ENCODE data around the gene EPN3. TPM values are rescaled to one million over a fixed set of nuclear protein-coding genes. Genes with fewer than 3 reads are reported as not detected.

EPN3 gene
- total and polyA plus RNA-seq, 2 donors from 2014 or later: 5.0 to 28.7 TPM

GRCh38 chr17:50539762-50540559, 7.4 kb downstream of the EPN3 start:
- TF ChIP-seq, protein P1, sequence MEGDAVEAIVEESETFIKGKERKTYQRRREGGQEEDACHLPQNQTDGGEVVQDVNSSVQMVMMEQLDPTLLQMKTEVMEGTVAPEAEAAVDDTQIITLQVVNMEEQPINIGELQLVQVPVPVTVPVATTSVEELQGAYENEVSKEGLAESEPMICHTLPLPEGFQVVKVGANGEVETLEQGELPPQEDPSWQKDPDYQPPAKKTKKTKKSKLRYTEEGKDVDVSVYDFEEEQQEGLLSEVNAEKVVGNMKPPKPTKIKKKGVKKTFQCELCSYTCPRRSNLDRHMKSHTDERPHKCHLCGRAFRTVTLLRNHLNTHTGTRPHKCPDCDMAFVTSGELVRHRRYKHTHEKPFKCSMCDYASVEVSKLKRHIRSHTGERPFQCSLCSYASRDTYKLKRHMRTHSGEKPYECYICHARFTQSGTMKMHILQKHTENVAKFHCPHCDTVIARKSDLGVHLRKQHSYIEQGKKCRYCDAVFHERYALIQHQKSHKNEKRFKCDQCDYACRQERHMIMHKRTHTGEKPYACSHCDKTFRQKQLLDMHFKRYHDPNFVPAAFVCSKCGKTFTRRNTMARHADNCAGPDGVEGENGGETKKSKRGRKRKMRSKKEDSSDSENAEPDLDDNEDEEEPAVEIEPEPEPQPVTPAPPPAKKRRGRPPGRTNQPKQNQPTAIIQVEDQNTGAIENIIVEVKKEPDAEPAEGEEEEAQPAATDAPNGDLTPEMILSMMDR (IDR thresholded peaks at IDR 0.05; ENCODE audit: borderline replicate concordance, extremely low read depth, insufficient read depth): no peak
- Histone ChIP-seq H3K9me3 (ENCODE audit: control insufficient read depth in 2 of 3, insufficient read depth in 1 of 3, low read length in 3 of 3) (no peaks in the 10 kb centered on the region), H3K4me3 (ENCODE audit: low read length in 3 of 3) (no peak overlapping the region), H3K4me1 (ENCODE audit: control insufficient read depth in 2 of 3, insufficient read depth in 2 of 3, low read depth in 1 of 3, low read length in 3 of 3) (peaks cover 0 to 45% (median 5%) of the 10 kb centered on the region in 3 donors), H3K27me3 (ENCODE audit: control insufficient read depth, insufficient read depth, low read length) (no peaks in the 10 kb centered on the region), H3K27ac (ENCODE audit: low read depth in 2 of 2, low read length in 2 of 2) (no peak overlapping the region), H3K36me3 (ENCODE audit: control insufficient read depth in 2 of 3, insufficient read depth in 3 of 3, low read length in 3 of 3) (peaks cover 0 to 5% (median 2%) of the 10 kb centered on the region in 3 donors), H3K9ac (ENCODE audit: low read length in 3 of 3) (no peak overlapping the region)
- FAIRE-seq (no peak), DNase-seq (peak in 2 of 5 donors; percentile 53 to 80)
- intact Hi-C loops (cut with DNase I): loop anchor here (10.0 kb wide), 2 partner anchors 305 to 415 kb away; no protein-coding TSS in a partner anchor

DNA sequence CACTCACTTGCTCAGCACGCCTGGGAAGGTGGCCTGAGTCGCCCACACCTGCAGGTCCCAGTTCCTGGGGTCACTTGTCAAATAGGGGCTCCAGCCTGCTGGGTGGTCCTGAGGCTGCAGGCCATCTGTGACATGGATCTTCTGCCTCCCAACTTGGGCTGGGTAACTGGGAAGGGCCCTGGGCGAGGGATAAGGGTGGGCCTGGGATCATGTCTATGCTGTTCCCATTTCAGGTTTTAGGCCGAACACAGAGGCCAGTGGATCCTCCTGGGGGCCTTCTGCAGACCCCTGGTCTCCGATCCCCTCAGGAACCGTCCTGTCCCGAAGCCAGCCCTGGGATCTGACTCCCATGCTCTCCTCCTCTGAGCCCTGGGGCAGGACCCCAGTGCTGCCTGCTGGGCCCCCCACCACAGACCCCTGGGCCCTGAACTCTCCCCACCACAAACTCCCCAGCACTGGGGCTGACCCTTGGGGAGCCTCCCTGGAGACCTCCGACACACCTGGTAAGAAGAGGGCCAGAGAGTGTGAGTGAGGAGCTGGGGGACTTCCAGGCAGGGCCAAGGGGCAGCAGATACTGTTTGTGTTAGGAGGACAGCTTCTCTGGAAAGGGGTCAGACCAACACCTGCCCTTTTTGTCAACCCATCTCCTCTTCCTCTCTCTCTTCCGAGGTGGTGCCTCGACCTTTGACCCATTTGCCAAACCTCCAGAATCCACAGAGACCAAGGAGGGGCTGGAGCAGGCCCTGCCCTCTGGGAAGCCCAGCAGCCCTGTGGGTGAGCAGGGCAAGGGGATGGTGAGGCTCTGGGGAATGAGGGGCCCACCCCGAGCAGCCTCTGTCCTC, 8.2 kb downstream of the EPN3 start:
- intact Hi-C loops (cut with DNase I): loop anchor here (10.0 kb wide), 2 partner anchors 304 to 414 kb away; no protein-coding TSS in a partner anchor
- Histone ChIP-seq H3K4me3 (ENCODE audit: low read length in 3 of 3) (no peak overlapping the region), H3K27me3 (ENCODE audit: control insufficient read depth, insufficient read depth, low read length) (no peaks in the 10 kb centered on the region), H3K9ac (ENCODE audit: low read length in 3 of 3) (no peak overlapping the region), H3K36me3 (ENCODE audit: control insufficient read depth in 2 of 3, insufficient read depth in 3 of 3, low read length in 3 of 3) (peaks cover 0 to 5% (median 2%) of the 10 kb centered on the region in 3 donors), H3K9me3 (ENCODE audit: control insufficient read depth in 2 of 3, insufficient read depth in 1 of 3, low read length in 3 of 3) (no peaks in the 10 kb centered on the region), H3K27ac (ENCODE audit: low read depth in 2 of 2, low read length in 2 of 2) (no peak overlapping the region), H3K4me1 (ENCODE audit: control insufficient read depth in 2 of 3, insufficient read depth in 2 of 3, low read depth in 1 of 3, low read length in 3 of 3) (peaks cover 0 to 42% (median 5%) of the 10 kb centered on the region in 3 donors)
- DNase-seq (peak in 2 of 5 donors; percentile 55 to 72), FAIRE-seq (no peak)
- TF ChIP-seq, protein P1 (IDR thresholded peaks at IDR 0.05; ENCODE audit: borderline replicate concordance, extremely low read depth, insufficient read depth): no peak

GRCh38 chr17:50541402-50541715, 8.8 kb downstream of the EPN3 start:
- intact Hi-C loops (cut with DNase I): loop anchor here (10.0 kb wide), 2 partner anchors 303 to 413 kb away; no protein-coding TSS in a partner anchor
- Histone ChIP-seq H3K36me3 (ENCODE audit: control insufficient read depth in 2 of 3, insufficient read depth in 3 of 3, low read length in 3 of 3) (peaks cover 0 to 5% (median 2%) of the 10 kb centered on the region in 3 donors), H3K9me3 (ENCODE audit: control insufficient read depth in 2 of 3, insufficient read depth in 1 of 3, low read length in 3 of 3) (no peaks in the 10 kb centered on the region), H3K4me3 (ENCODE audit: low read length in 3 of 3) (peak overlapping the region in 1 of 3 donors; percentile 72), H3K4me1 (ENCODE audit: control insufficient read depth in 2 of 3, insufficient read depth in 2 of 3, low read depth in 1 of 3, low read length in 3 of 3) (peaks cover 0 to 37% (median 5%) of the 10 kb centered on the region in 3 donors), H3K9ac (ENCODE audit: low read length in 3 of 3) (peak overlapping the region in 1 of 3 donors; percentile 55), H3K27me3 (ENCODE audit: control insufficient read depth, insufficient read depth, low read length) (no peaks in the 10 kb centered on the region), H3K27ac (ENCODE audit: low read depth in 2 of 2, low read length in 2 of 2) (no peak overlapping the region)
- TF ChIP-seq, protein P1 (IDR thresholded peaks at IDR 0.05; ENCODE audit: borderline replicate concordance, extremely low read depth, insufficient read depth): no peak
- FAIRE-seq (no peak), DNase-seq (no peak)
